Embryonic facial prominence (tissue), 1 donor: Measurements from ENCODE around the gene PTPRA.
A peak's percentile ranks its signal among the peaks of the same experiment; 100 is the strongest.
"Not testable (repeated sequence)": the region's sequence is repeated elsewhere in the genome, so short reads cannot be mapped to it uniquely, and the experiment has no call there.

Experiments used
- DNase-seq: peaks from one replicate; pipeline ENCODE4 v3.0.0-alpha.2; 2016; ENCODE audit errors: extremely low spot score

Gene PTPRA

GRCh38 chr20:3044336-3044965 lies 171.2 kb downstream of the PTPRA start:
- no peak for DNase-seq

GRCh38 chr20:3045042-3045815 lies 171.9 kb downstream of the PTPRA start:
- no peak for DNase-seq

- peak; percentile 30 for DNase-seq
Observed at GRCh38 chr20:3045816-3046676, 172.8 kb downstream of the PTPRA start, which contains the start of gene MRPS26. Gene MRPS26 (plus strand): TSS chr20:3046052. CDS start chr20:3046069, 17 bp downstream.

GRCh38 chr20:3046677-3047462 lies 173.6 kb downstream of the PTPRA start:
- DNase-seq, result no peak

- no peak for DNase-seq
Observed at GRCh38 chr20:3047486-3048419, 174.5 kb downstream of the PTPRA start.

- no peak for DNase-seq
Observed at GRCh38 chr20:3051385-3052019, 178.2 kb downstream of the PTPRA start.

- no peak for DNase-seq
Observed at GRCh38 chr20:3059489-3059888, 186.2 kb downstream of the PTPRA start.

GRCh38 chr20:3064119-3064518 lies 190.8 kb downstream of the PTPRA start:
- not testable (repeated sequence) for DNase-seq

- DNase-seq, result no peak
Observed at GRCh38 chr20:3067139-3068014, 194.1 kb downstream of the PTPRA start.

- no peak for DNase-seq
Observed at GRCh38 chr20:3068075-3068474, 194.8 kb downstream of the PTPRA start.

- DNase-seq, result no peak
Observed at GRCh38 chr20:3068986-3069900, 196.0 kb downstream of the PTPRA start.

GRCh38 chr20:3070725-3071124 lies 197.4 kb downstream of the PTPRA start:
- DNase-seq, result no peak

- DNase-seq, result no peak
Observed at GRCh38 chr20:3071266-3071609, 198.0 kb downstream of the PTPRA start.

- DNase-seq, result no peak
Observed at GRCh38 chr20:3071610-3072529, 198.6 kb downstream of the PTPRA start, which contains the start of gene OXT. Gene OXT (plus strand): TSS chr20:3071620. CDS start chr20:3071656, 36 bp downstream.

GRCh38 chr20:3072530-3073250 lies 199.4 kb downstream of the PTPRA start:
- DNase-seq, result no peak

- not testable (repeated sequence) for DNase-seq
Observed at GRCh38 chr20:3073251-3073643, 200.0 kb downstream of the PTPRA start.
